Osteoblast (primary cell): Measurements from ENCODE around the gene KCTD2. TPM values are rescaled to one million over a fixed set of nuclear protein-coding genes. Genes with fewer than 3 reads are reported as not detected.

Experiments
- DNase-seq: peaks from one replicate; pipeline ENCODE4 v3.0.0; 2011; ENCODE audit warnings: low spot score, mixed read lengths; ENCODE audit not compliant: insufficient read length; ENCODE audit errors: missing footprints
- H2AFZ ChIP-seq: 2 replicates; pipeline ENCODE4 v1.6.0; 2011; ENCODE audit warnings: mild to moderate bottlenecking, low read length
- H3K27ac ChIP-seq: 2 replicates; pipeline ENCODE4 v1.5.1; 2011; ENCODE audit warnings: mild to moderate bottlenecking, low read depth, low read length, moderate library complexity
- H3K27me3 ChIP-seq: 2 replicates; pipeline ENCODE4 v1.6.0; 2012; ENCODE audit warnings: mild to moderate bottlenecking, control low read depth, inconsistent platforms, low read length, moderate library complexity; ENCODE audit not compliant: insufficient read depth
- H3K36me3 ChIP-seq: 2 replicates; pipeline ENCODE4 v1.5.1; 2011; ENCODE audit warnings: mild to moderate bottlenecking, low read length, control low read depth, moderate library complexity; ENCODE audit not compliant: insufficient read depth
- H3K4me1 ChIP-seq: 2 replicates; pipeline ENCODE4 v1.5.1; 2011; ENCODE audit warnings: mild to moderate bottlenecking, low read length, control low read depth, moderate library complexity; ENCODE audit not compliant: insufficient read depth
- H3K4me2 ChIP-seq: 2 replicates; pipeline ENCODE4 v1.6.0; 2011; ENCODE audit warnings: mild to moderate bottlenecking, low read length; ENCODE audit not compliant: insufficient read depth
- H3K4me3 ChIP-seq: fragments of 200-600 bp; sonication (generic); 3 replicates; pipeline ENCODE4 v1.5.1; 2012; ENCODE audit warnings: mild to moderate bottlenecking, low read length, inconsistent platforms; ENCODE audit not compliant: insufficient read depth
- H3K79me2 ChIP-seq: 2 replicates; pipeline ENCODE4 v1.6.0; 2012; ENCODE audit warnings: mild to moderate bottlenecking, low read length, control low read depth, inconsistent platforms; ENCODE audit not compliant: insufficient read depth
- H3K9me3 ChIP-seq: 2 replicates; pipeline ENCODE4 v1.5.1; 2011; ENCODE audit warnings: low read depth, low read length, control low read depth
- H4K20me1 ChIP-seq: 2 replicates; pipeline ENCODE4 v1.6.0; 2012; ENCODE audit warnings: mild to moderate bottlenecking, low read length, control low read depth; ENCODE audit not compliant: insufficient read depth
- total RNA-seq: library from RNA; depleted of rRNA; stranded (reverse); fragments of >200 nt; gene quantifications from 2 replicates; pipeline ENCODE4 v1.2.3, GENCODE V29; 2012
- TF ChIP-seq, protein P1 (sequence below): IDR thresholded peaks from 2 replicates; pipeline ENCODE4 v1.5.1; 2011; ENCODE audit warnings: mild to moderate bottlenecking, low read depth, low read length, moderate library complexity; ENCODE audit errors: extremely low read depth

Gene KCTD2
- total RNA-seq, 1 donor = 20.3 TPM

DNA sequence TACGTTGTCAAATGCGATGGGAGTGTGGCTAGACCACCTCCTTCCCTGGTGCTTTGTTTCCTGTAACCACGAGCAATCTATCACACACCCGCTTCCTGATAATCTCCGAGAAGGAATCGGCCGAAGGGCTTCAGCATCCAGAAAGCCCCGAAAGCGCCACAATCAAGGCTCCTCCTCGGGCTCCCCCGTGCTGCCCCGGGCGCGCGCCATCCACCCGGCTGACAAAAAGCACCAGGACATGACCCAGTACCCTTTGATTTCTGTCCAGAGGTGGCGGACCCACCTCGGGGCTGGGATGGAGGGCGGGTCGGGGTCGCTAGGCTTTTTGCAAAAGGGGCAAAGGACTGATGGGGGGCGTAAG is 62.0 kb downstream of the KCTD2 start:
- Histone ChIP-seq H3K4me3 (peak overlapping the region; percentile 80), H2AFZ (peak overlapping the region; percentile 79), H3K27ac (no peak overlapping the region), H3K27me3 (no peaks in the 10 kb centered on the region), H3K9me3 (no peaks in the 10 kb centered on the region), H3K4me2 (peak overlapping the region; percentile 95), H3K79me2 (peaks cover 8% of the 10 kb centered on the region), H3K36me3 (peaks cover under 1% of the 10 kb centered on the region), H3K4me1 (peaks cover 3% of the 10 kb centered on the region), H4K20me1 (no peaks in the 10 kb centered on the region)
- peak; percentile 79 for DNase-seq
- TF ChIP-seq, protein P1, sequence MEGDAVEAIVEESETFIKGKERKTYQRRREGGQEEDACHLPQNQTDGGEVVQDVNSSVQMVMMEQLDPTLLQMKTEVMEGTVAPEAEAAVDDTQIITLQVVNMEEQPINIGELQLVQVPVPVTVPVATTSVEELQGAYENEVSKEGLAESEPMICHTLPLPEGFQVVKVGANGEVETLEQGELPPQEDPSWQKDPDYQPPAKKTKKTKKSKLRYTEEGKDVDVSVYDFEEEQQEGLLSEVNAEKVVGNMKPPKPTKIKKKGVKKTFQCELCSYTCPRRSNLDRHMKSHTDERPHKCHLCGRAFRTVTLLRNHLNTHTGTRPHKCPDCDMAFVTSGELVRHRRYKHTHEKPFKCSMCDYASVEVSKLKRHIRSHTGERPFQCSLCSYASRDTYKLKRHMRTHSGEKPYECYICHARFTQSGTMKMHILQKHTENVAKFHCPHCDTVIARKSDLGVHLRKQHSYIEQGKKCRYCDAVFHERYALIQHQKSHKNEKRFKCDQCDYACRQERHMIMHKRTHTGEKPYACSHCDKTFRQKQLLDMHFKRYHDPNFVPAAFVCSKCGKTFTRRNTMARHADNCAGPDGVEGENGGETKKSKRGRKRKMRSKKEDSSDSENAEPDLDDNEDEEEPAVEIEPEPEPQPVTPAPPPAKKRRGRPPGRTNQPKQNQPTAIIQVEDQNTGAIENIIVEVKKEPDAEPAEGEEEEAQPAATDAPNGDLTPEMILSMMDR = no peak

DNA sequence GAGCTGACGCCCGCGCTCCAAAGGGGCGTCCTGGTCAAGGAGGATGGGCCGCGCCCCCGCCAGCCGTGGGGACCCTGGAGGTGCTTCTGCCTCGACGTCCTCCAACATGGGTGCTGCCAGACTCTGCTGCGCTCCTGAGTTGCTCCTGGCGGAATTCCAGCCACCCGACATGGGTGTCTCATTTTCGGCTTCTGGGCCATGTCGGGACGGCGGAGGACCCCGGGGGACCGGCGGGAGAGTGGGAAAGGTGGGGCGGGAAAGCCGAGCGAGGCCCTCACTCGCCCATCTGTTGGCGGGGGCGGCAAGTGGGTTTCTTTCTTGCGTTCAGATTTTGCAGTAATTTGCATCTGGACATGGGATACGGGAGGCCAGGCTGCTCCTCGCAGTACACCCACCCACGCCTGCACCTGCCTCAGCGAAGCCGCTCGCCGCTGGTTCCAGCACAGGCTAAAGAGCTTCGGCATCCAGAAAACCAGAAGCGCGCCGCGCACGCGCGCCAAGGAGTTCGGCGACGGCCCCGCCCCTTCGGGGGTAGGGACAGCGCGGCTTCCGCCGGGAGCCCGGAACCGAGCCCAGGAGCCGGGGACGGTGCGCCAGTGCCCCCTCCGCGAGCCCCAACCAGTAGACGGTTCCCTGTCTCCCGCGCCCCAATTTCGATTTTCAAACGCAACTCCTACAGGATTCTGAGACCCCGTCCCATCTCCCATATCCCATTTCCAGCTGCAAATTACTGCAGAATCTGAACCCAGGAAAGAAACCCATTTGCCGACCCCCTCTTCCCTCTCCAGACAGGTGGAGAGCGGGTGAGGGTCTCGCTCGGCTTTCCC is 62.6 kb downstream of the KCTD2 start, which contains the start of gene ARMC7:
TSS of gene ARMC7 (plus strand) at position 563 of the 827 bp plus-strand sequence. CDS start 320 bp downstream, outside the sequence.
- TF ChIP-seq, protein P1 = no peak
- H3K4me3 ChIP-seq = peak within 1 kb of the TSS; percentile 80
- H3K36me3 ChIP-seq = no peaks in the 10 kb centered on the region
- H3K4me2 ChIP-seq = peak within 1 kb of the TSS; percentile 95
- DNase-seq = peak; percentile 99
- H3K27ac ChIP-seq = no peak within 1 kb of the TSS
- no peaks in the 10 kb centered on the region for H3K9me3 ChIP-seq
- no peaks in the 10 kb centered on the region for H3K27me3 ChIP-seq
- H4K20me1 ChIP-seq = no peaks in the 10 kb centered on the region
- peak within 1 kb of the TSS; percentile 79 for H2AFZ ChIP-seq
- peaks cover 8% of the 10 kb centered on the region for H3K79me2 ChIP-seq
- peaks cover 8% of the 10 kb centered on the region for H3K4me1 ChIP-seq

DNA sequence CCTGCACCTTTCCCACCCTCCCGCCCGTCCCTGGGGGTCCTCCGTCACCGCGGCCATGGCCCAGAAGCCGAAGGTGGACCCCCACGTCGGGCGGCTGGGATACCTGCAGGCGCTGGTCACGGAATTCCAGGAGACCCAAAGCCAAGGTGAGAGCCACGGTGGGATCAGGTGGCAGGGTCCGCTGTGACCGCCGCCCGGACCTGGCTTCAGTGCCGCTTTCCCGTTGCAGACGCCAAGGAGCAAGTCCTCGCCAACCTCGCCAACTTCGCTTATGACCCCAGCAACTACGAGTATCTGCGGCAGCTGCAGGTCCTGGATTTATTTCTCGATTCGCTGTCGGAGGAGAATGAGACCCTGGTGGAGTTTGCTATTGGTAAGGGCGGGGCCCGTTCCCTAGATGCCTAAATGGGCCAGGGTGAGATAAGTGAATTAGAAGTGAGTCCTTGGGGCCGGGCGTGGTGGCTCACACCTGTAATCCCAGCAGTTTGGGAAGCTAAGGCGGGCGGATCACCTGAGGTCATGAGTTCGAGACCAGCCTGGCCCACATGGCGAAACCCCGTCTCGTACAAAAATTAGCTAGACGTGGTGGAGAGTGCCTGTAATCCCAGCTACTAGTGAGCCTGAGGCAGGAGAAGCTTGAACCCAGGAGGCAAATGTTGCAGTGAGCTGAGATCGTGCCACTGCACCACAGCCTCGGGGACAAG is 63.4 kb downstream of the KCTD2 start:
- no peaks in the 10 kb centered on the region for H3K36me3 ChIP-seq
- H3K4me2 ChIP-seq = peak overlapping the region; percentile 95
- H3K27me3 ChIP-seq = no peaks in the 10 kb centered on the region
- no peaks in the 10 kb centered on the region for H3K9me3 ChIP-seq
- peak; percentile 89 for DNase-seq
- no peaks in the 10 kb centered on the region for H4K20me1 ChIP-seq
- peaks cover 9% of the 10 kb centered on the region for H3K4me1 ChIP-seq
- TF ChIP-seq, protein P1 = no peak
- peak overlapping the region; percentile 80 for H3K4me3 ChIP-seq
- H3K79me2 ChIP-seq = peaks cover 12% of the 10 kb centered on the region
- H3K27ac ChIP-seq = no peak overlapping the region
- peak overlapping the region; percentile 79 for H2AFZ ChIP-seq
